Suprapubic skin (tissue), 4 donors: ENCODE data around the gene C21orf58. TPM values are rescaled to one million over a fixed set of nuclear protein-coding genes. Genes with fewer than 3 reads are reported as not detected.

Source experiments
- DNase-seq, 2 donors: peaks; one replicate each; pipeline ENCODE4 v3.0.0-alpha.2; 2019; ENCODE audit warnings: low spot score in 2 of 2
- H3K27ac ChIP-seq: fragments of 200-600 bp; sonication (generic); one replicate; pipeline ENCODE4 v1.5.1; 2019
- H3K27me3 ChIP-seq: fragments of 200-600 bp; sonication (generic); one replicate; pipeline ENCODE4 v1.5.1; 2019
- H3K36me3 ChIP-seq: fragments of 200-600 bp; sonication (generic); one replicate; pipeline ENCODE4 v1.5.1; 2019
- H3K4me1 ChIP-seq: fragments of 200-600 bp; sonication (generic); one replicate; pipeline ENCODE4 v1.5.1; 2019
- H3K4me3 ChIP-seq: fragments of 200-600 bp; sonication (generic); one replicate; pipeline ENCODE4 v1.5.1; 2019; ENCODE audit warnings: mild to moderate bottlenecking
- H3K9me3 ChIP-seq: fragments of 200-600 bp; sonication (generic); one replicate; pipeline ENCODE4 v1.5.1; 2019
- EP300 ChIP-seq: sonication (generic); formaldehyde crosslinking; IDR thresholded peaks from one replicate; pipeline ENCODE4 v1.6.1; 2017; ENCODE audit warnings: antibody characterized with exemption
- POLR2A ChIP-seq, 2 donors: fragments of 450-650 bp; IDR thresholded peaks; one replicate each; pipeline ENCODE4 v1.6.1; 2017; ENCODE audit warnings: antibody characterized with exemption in 2 of 2, mild to moderate bottlenecking in 2 of 2, moderate library complexity in 2 of 2
- POLR2AphosphoS5 ChIP-seq, 3 donors: sonication (generic); formaldehyde crosslinking; IDR thresholded peaks; one replicate each; pipeline ENCODE4 v1.6.1; 2017; ENCODE audit warnings: antibody characterized with exemption in 3 of 3
- WGBS: methylation state at CpG from one replicate; pipeline ENCODE4 v1.1.5; 2018; 5-methylcytosine and 5-hydroxymethylcytosine counted together
- total RNA-seq, 4 donors: library from RNA; depleted of rRNA; stranded (reverse); fragments of >200 nt; gene quantifications; one replicate each; pipeline ENCODE4 v1.1.0, GENCODE V29; 2016
- TF ChIP-seq, protein P1 (sequence below), 2 donors: fragments of 200-600 bp in 1 of 2; fragments of 450-650 bp in 1 of 2; sonication (generic) in 1 of 2; IDR thresholded peaks; one replicate each; pipeline ENCODE4 v1.5.1; 2016 to 2019; ENCODE audit warnings: antibody characterized with exemption in 2 of 2, mild to moderate bottlenecking in 1 of 2, moderate library complexity in 1 of 2

C21orf58 gene
- total RNA-seq, 4 donors from 2014 or later = 0.73 to 9.7 (median 3.5) TPM

- peaks cover 5% of the 10 kb centered on the region for H3K4me1 ChIP-seq
- H3K4me3 ChIP-seq = no peak overlapping the region
- H3K9me3 ChIP-seq = no peaks in the 10 kb centered on the region
- no peak overlapping the region for H3K27ac ChIP-seq
- no peaks in the 10 kb centered on the region for H3K27me3 ChIP-seq
- TF ChIP-seq, protein P1, sequence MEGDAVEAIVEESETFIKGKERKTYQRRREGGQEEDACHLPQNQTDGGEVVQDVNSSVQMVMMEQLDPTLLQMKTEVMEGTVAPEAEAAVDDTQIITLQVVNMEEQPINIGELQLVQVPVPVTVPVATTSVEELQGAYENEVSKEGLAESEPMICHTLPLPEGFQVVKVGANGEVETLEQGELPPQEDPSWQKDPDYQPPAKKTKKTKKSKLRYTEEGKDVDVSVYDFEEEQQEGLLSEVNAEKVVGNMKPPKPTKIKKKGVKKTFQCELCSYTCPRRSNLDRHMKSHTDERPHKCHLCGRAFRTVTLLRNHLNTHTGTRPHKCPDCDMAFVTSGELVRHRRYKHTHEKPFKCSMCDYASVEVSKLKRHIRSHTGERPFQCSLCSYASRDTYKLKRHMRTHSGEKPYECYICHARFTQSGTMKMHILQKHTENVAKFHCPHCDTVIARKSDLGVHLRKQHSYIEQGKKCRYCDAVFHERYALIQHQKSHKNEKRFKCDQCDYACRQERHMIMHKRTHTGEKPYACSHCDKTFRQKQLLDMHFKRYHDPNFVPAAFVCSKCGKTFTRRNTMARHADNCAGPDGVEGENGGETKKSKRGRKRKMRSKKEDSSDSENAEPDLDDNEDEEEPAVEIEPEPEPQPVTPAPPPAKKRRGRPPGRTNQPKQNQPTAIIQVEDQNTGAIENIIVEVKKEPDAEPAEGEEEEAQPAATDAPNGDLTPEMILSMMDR (IDR thresholded peaks at IDR 0.05) = no peak
- TF ChIP-seq POLR2A (IDR thresholded peaks at IDR 0.05) (no peak), POLR2AphosphoS5 (IDR thresholded peaks at IDR 0.05) (no peak), EP300 (no peak)
- DNase-seq = no peak
- H3K36me3 ChIP-seq = peaks cover 60% of the 10 kb centered on the region
- 56% methylated on average over 11 of the region's 11 CpGs for WGBS
These were observed 45.0 kb upstream of the C21orf58 start for GRCh38 chr21:46368533-46369285.

DNA sequence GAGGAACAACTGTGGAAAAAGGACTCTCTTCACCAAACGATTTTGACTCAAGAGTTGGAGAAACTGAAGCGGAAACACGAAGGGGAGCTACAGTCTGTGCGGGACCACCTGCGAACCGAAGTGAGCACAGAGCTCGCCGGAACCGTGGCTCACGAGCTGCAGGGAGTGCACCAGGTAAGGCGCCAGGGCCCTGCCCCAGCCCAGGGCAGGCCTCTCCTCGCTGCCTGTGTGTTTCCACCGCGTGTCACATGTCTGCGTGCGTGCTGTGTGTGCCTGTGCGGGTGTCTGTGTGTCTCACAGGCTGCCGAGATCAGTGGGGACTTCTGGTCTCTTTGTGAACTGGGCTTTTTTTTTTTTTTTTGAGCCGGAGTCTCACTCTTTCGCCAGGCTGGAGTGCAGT lies 43.3 kb upstream of the C21orf58 start:
- H3K4me1 ChIP-seq = peaks cover 5% of the 10 kb centered on the region
- no peak overlapping the region for H3K27ac ChIP-seq
- H3K27me3 ChIP-seq = no peaks in the 10 kb centered on the region
- H3K36me3 ChIP-seq = peaks cover 66% of the 10 kb centered on the region
- H3K9me3 ChIP-seq = no peaks in the 10 kb centered on the region
- DNase-seq = no peak
- TF ChIP-seq, protein P1 (IDR thresholded peaks at IDR 0.05) = no peak
- no peak for TF ChIP-seq EP300
- no peak for TF ChIP-seq POLR2AphosphoS5 (IDR thresholded peaks at IDR 0.05)
- no peak for TF ChIP-seq POLR2A (IDR thresholded peaks at IDR 0.05)
- no peak overlapping the region for H3K4me3 ChIP-seq
- WGBS = 95% methylated on average over 20 of the region's 20 CpGs

DNA sequence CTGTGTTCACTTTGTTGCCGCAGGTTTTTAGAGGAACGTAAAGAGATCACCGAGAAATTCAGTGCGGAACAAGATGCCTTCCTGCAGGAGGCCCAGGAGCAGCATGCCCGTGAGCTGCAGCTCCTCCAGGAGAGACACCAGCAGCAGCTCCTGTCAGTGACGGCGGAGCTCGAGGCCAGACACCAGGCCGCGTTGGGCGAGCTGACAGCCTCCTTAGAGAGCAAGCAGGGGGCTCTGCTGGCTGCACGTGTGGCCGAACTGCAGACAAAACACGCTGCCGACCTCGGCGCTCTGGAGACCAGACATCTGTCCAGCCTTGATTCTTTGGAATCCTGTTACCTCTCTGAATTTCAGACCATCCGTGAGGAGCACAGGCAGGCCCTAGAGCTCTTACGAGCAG lies 42.9 kb upstream of the C21orf58 start:
- no peak for DNase-seq
- TF ChIP-seq POLR2A (IDR thresholded peaks at IDR 0.05) = no peak
- TF ChIP-seq, protein P1 (IDR thresholded peaks at IDR 0.05) = no peak
- no peak for TF ChIP-seq POLR2AphosphoS5 (IDR thresholded peaks at IDR 0.05)
- no peak for TF ChIP-seq EP300
- Histone ChIP-seq H3K9me3 (no peaks in the 10 kb centered on the region), H3K36me3 (peaks cover 70% of the 10 kb centered on the region), H3K27ac (no peak overlapping the region), H3K4me1 (peaks cover 5% of the 10 kb centered on the region), H3K27me3 (no peaks in the 10 kb centered on the region), H3K4me3 (no peak overlapping the region)
- WGBS = 83% methylated on average over 10 of the region's 19 CpGs

GRCh38 chr21:46366091-46366490 lies 42.4 kb upstream of the C21orf58 start:
- H3K27ac ChIP-seq = no peak overlapping the region
- H3K4me1 ChIP-seq = peaks cover 5% of the 10 kb centered on the region
- H3K4me3 ChIP-seq = no peak overlapping the region
- WGBS = 97% methylated on average over 11 of the region's 11 CpGs
- H3K36me3 ChIP-seq = peaks cover 75% of the 10 kb centered on the region
- TF ChIP-seq POLR2A (IDR thresholded peaks at IDR 0.05) (no peak), POLR2AphosphoS5 (IDR thresholded peaks at IDR 0.05) (no peak), EP300 (no peak)
- TF ChIP-seq, protein P1 (IDR thresholded peaks at IDR 0.05) = no peak
- H3K27me3 ChIP-seq = no peaks in the 10 kb centered on the region
- DNase-seq = no peak
- H3K9me3 ChIP-seq = no peaks in the 10 kb centered on the region

- 84% methylated on average over 12 of the region's 16 CpGs for WGBS
- Histone ChIP-seq H3K4me1 (no peaks in the 10 kb centered on the region), H3K36me3 (peaks cover 83% of the 10 kb centered on the region), H3K4me3 (no peak overlapping the region), H3K27ac (no peak overlapping the region), H3K27me3 (no peaks in the 10 kb centered on the region), H3K9me3 (no peaks in the 10 kb centered on the region)
- TF ChIP-seq POLR2A (IDR thresholded peaks at IDR 0.05) = no peak
- TF ChIP-seq EP300 = no peak
- TF ChIP-seq POLR2AphosphoS5 (IDR thresholded peaks at IDR 0.05) = no peak
- TF ChIP-seq, protein P1 (IDR thresholded peaks at IDR 0.05) = no peak
- DNase-seq = no peak
These were observed 40.0 kb upstream of the C21orf58 start for GRCh38 chr21:46363698-46364097.
